Pancreas (tissue), 10 donors: Measurements from ENCODE around the gene BCL2L13. TPM values are rescaled to one million over a fixed set of nuclear protein-coding genes. Genes with fewer than 3 reads are reported as not detected.

ENCODE experiments used
- ATAC-seq, 4 donors: fragments of 200-7000 bp; cut with Tn5 transposase; one replicate each; pipeline versions ENCODE4 v1.8.0 to v1.9.1; 2020; ENCODE audit warnings: mild to moderate bottlenecking in 4 of 4, moderate library complexity in 4 of 4
- DNase-seq, 6 donors: peaks; one replicate each; pipeline ENCODE4 v3.0.0-alpha.2; 2020
- FAIRE-seq: peaks from 2 replicates; lab custom pipeline; 2012; peaks lifted over from hg19 to GRCh38; lab: Jason Lieb, UNC
- H3K27ac ChIP-seq, 4 donors: fragments of 200-600 bp; sonication (generic); 1 replicate in 3 of 4; 2 replicates in 1 of 4; pipeline versions ENCODE4 v1.5.0 to v1.8.0; 2020
- H3K27me3 ChIP-seq, 4 donors: fragments of 200-600 bp; one replicate each; pipeline ENCODE4 v1.8.0; 2021
- H3K36me3 ChIP-seq, 3 donors: fragments of 200-600 bp; sonication (generic) in 1 of 3; one replicate each; pipeline versions ENCODE4 v1.5.0 to v1.8.0; 2020 to 2021
- H3K4me1 ChIP-seq, 3 donors: fragments of 200-600 bp; one replicate each; pipeline ENCODE4 v1.8.0; 2021
- H3K4me3 ChIP-seq, 4 donors: fragments of 200-600 bp; sonication (generic) in 2 of 4; one replicate each; pipeline versions ENCODE4 v1.5.0 to v1.8.0; 2020 to 2021
- H3K9me3 ChIP-seq, 4 donors: fragments of 200-600 bp; one replicate each; pipeline ENCODE4 v1.8.0; 2021
- WGBS, 2 donors: extraction: QIAGEN DNeasy Blood & Tissue Kit; methylation state at CpG; one replicate each; pipeline ENCODE4 v1.1.7; 2013; 5-methylcytosine and 5-hydroxymethylcytosine counted together
- intact Hi-C, 3 donors: fragments of 100-400 bp; cut with DNase I; formaldehyde crosslinking; loops; one replicate each; pipeline versions ENCODE4 v1.11.1 to v1.14.2; 2022
- polyA plus RNA-seq, 2 donors: library from polyadenylated mRNA; stranded (reverse); fragments of 200-250 nt; gene quantifications; one replicate each; pipeline ENCODE4 v1.2.3, GENCODE V29; 2013
- total RNA-seq, 6 donors: library from RNA; stranded (reverse); fragmentation: NEBNext Ultra II Directional in 4 of 6; extraction: Animal tissue kit (Norgen Biotek cat#: 25700) in 4 of 6; gene quantifications; one replicate each; pipeline versions ENCODE4 v1.2.1 to v1.2.4, GENCODE V29; 2021 to 2023
- TF ChIP-seq, protein P1 (sequence below), 4 donors: fragments of 200-600 bp; sonication (generic) in 3 of 4; IDR thresholded peaks; one replicate each; pipeline versions ENCODE4 v1.5.0 to v1.8.0; 2021; ENCODE audit warnings: antibody characterized with exemption in 4 of 4
- donor health status: healthy with polysubstance abuse.
- donor health status: DM: no; HTN: no; CAD: no; lungs with moderate emphysema.
- donor health status: DM: no; HTN: no; CAD: no.
- donor health status: control.
- donor health status: control.
- donor health status: Bipolar disorder and iron deficiency.
- donor health status: DM: yes; HTN: yes; CAD: no.
- donor health status: DM: no; HTN: no; CAD: no.
- donor health status: DM: no; HTN: no; CAD: no.
- donor health status: DM: yes; HTN: yes; CAD: no.

BCL2L13 gene
- total and polyA plus RNA-seq, 8 donors = 11.7 to 30.9 (median 25.3) TPM

GRCh38 chr22:17774206-17774925 is 135.8 kb downstream of the BCL2L13 start, which contains the start of gene BID:
Gene BID, minus strand, starts transcription at chr22:17774469. Its CDS starts 24,353 bp downstream, at chr22:17750116.
- Histone ChIP-seq H3K36me3 (no peaks in the 10 kb centered on the region), H3K27ac (peak within 1 kb of the TSS in 2 of 4 donors; percentile 54 to 61), H3K4me1 (peaks cover 3 to 7% (median 6%) of the 10 kb centered on the region in 3 donors), H3K4me3 (peak within 1 kb of the TSS; percentile 63 to 81 (median 74)), H3K27me3 (no peaks in the 10 kb centered on the region), H3K9me3 (no peaks in the 10 kb centered on the region)
- intact Hi-C loops = no loop called here
- TF ChIP-seq, protein P1, sequence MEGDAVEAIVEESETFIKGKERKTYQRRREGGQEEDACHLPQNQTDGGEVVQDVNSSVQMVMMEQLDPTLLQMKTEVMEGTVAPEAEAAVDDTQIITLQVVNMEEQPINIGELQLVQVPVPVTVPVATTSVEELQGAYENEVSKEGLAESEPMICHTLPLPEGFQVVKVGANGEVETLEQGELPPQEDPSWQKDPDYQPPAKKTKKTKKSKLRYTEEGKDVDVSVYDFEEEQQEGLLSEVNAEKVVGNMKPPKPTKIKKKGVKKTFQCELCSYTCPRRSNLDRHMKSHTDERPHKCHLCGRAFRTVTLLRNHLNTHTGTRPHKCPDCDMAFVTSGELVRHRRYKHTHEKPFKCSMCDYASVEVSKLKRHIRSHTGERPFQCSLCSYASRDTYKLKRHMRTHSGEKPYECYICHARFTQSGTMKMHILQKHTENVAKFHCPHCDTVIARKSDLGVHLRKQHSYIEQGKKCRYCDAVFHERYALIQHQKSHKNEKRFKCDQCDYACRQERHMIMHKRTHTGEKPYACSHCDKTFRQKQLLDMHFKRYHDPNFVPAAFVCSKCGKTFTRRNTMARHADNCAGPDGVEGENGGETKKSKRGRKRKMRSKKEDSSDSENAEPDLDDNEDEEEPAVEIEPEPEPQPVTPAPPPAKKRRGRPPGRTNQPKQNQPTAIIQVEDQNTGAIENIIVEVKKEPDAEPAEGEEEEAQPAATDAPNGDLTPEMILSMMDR (IDR thresholded peaks at IDR 0.05) = no peak
- ATAC-seq (peak; percentile 33 to 71 (median 51)), DNase-seq (peak in 2 of 6 donors; percentile 46 to 81), FAIRE-seq (no peak)
- WGBS, 2 donors = 0 to 1% methylated on average over 44 to 64 of the region's 64 CpGs

DNA sequence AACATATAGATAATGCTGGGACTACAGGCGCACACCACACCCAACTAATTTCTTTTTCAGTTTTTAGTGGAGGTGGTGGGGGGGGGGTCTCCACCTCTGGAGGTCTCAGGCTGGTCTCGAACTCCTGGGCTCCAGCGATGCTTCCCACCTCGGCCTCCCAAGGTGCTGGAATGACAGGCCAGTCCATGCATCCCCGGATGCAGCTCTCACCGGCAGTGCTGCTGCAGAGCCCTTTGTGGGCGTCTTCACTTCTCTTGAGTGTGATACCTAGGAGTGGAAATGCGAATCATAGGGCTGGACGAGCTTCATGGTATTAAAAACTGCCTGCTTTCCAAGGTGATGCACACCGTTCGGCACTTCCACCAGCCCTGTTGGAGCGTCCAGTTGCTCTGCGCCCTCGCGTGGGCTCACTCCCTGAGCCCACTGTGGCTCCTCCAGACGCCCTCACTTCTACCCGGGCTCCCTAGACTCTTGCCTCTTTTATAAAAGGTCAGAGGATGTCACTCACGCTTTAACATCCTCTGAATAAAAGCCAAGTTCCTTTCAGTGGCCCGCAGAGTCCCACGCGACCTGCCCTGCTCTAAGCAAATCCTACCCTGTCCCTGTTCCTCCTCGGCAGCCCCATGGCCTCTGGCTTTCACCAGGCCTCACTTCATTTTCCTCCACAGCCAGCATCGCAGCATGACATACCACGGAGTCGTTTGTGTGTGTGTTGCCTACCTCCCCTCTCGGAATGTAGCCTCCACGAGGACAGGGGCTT is 136.5 kb downstream of the BCL2L13 start:
- Histone ChIP-seq H3K27me3 (no peaks in the 10 kb centered on the region), H3K4me3 (peak overlapping the region in 1 of 4 donors; percentile 81), H3K4me1 (peaks cover 3 to 7% (median 6%) of the 10 kb centered on the region in 3 donors), H3K36me3 (no peaks in the 10 kb centered on the region), H3K27ac (no peak overlapping the region), H3K9me3 (no peaks in the 10 kb centered on the region)
- ATAC-seq (no peak), FAIRE-seq (no peak), DNase-seq (no peak)
- TF ChIP-seq, protein P1 (IDR thresholded peaks at IDR 0.05) = no peak
- 73 to 82% methylated on average over 27 of the region's 27 CpGs for WGBS, 2 donors
- intact Hi-C loops = no loop called here

- FAIRE-seq (no peak), DNase-seq (no peak), ATAC-seq (no peak)
- Histone ChIP-seq H3K9me3 (no peaks in the 10 kb centered on the region), H3K4me1 (peaks cover 3 to 7% (median 6%) of the 10 kb centered on the region in 3 donors), H3K27me3 (no peaks in the 10 kb centered on the region), H3K4me3 (no peak overlapping the region), H3K27ac (no peak overlapping the region), H3K36me3 (no peaks in the 10 kb centered on the region)
- 74 to 75% methylated on average over 10 of the region's 10 CpGs for WGBS, 2 donors
- TF ChIP-seq, protein P1 (IDR thresholded peaks at IDR 0.05) = no peak
- intact Hi-C loops = no loop called here
Measured at GRCh38 chr22:17775781-17776465, 137.4 kb downstream of the BCL2L13 start.

- H3K36me3 ChIP-seq = no peaks in the 10 kb centered on the region
- DNase-seq (no peak), ATAC-seq (no peak), FAIRE-seq (no peak)
- no peaks in the 10 kb centered on the region for H3K9me3 ChIP-seq
- 54 to 63% methylated on average over 27 of the region's 27 CpGs for WGBS, 2 donors
- peak overlapping the region in 1 of 4 donors; percentile 28 for H3K4me3 ChIP-seq
- peaks cover 3 to 7% (median 6%) of the 10 kb centered on the region in 3 donors for H3K4me1 ChIP-seq
- TF ChIP-seq, protein P1 (IDR thresholded peaks at IDR 0.05) = no peak
- peak overlapping the region in 2 of 4 donors; percentile 48 to 62 for H3K27ac ChIP-seq
- intact Hi-C loops = no loop called here
- H3K27me3 ChIP-seq = no peaks in the 10 kb centered on the region
Measured at GRCh38 chr22:17777005-17777716, 138.6 kb downstream of the BCL2L13 start.
